ENCODE measurements around the gene PDCD11. TPM values are rescaled to one million over a fixed set of nuclear protein-coding genes. Genes with fewer than 3 reads are reported as not detected.

The PDCD11 gene
- total RNA-seq, 1 donor: 33.9 TPM

DNA sequence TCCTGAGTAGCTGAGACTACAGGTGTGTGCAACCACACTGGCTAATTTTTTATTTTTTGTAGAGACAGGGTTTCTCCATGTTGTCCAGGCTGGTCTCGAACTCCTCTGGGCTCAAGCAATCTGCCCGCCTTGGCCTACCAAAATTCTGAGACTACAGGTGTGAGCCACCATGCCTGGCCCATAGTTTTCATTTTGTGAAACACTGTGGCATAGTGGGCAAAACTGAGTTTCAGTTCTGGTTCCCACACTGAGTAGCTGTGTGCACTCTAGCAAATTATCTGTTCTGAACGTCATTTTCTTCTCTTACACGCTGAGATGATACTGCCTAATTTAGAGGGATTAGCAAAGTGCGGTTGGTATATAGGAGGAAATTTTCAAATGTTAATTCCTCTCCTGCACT is 13.7 kb upstream of the PDCD11 start:
- no peak overlapping the region for H3K4me3 ChIP-seq (ENCODE audit: low read depth, low read length)
- no peak for DNase-seq (ENCODE audit: low read depth)
- TF ChIP-seq, protein P1, sequence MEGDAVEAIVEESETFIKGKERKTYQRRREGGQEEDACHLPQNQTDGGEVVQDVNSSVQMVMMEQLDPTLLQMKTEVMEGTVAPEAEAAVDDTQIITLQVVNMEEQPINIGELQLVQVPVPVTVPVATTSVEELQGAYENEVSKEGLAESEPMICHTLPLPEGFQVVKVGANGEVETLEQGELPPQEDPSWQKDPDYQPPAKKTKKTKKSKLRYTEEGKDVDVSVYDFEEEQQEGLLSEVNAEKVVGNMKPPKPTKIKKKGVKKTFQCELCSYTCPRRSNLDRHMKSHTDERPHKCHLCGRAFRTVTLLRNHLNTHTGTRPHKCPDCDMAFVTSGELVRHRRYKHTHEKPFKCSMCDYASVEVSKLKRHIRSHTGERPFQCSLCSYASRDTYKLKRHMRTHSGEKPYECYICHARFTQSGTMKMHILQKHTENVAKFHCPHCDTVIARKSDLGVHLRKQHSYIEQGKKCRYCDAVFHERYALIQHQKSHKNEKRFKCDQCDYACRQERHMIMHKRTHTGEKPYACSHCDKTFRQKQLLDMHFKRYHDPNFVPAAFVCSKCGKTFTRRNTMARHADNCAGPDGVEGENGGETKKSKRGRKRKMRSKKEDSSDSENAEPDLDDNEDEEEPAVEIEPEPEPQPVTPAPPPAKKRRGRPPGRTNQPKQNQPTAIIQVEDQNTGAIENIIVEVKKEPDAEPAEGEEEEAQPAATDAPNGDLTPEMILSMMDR (IDR thresholded peaks at IDR 0.05; ENCODE audit: insufficient read depth, low read length): no peak

DNA sequence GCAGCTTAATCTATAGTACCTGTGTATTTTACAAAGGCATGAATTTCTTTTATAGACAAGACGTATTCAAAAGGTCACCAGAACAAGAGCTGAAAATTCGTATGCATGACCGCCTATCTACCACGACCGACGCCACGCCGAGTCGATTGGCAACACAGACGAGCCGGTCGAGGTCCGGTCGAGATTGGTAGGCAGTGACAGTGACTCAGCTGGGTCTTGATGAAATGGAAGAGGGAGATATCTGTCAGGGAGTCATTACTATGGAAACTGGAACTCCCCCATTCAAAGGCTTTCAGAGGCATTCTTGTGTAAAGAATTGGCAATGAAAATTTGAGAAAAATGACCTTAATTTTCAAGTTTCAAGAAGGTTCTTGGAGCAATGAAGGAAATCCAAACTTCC is 2.2 kb upstream of the PDCD11 start:
- no peak for DNase-seq (ENCODE audit: low read depth)
- no peak overlapping the region for H3K4me3 ChIP-seq (ENCODE audit: low read depth, low read length)
- TF ChIP-seq, protein P1 (IDR thresholded peaks at IDR 0.05; ENCODE audit: insufficient read depth, low read length): no peak

DNA sequence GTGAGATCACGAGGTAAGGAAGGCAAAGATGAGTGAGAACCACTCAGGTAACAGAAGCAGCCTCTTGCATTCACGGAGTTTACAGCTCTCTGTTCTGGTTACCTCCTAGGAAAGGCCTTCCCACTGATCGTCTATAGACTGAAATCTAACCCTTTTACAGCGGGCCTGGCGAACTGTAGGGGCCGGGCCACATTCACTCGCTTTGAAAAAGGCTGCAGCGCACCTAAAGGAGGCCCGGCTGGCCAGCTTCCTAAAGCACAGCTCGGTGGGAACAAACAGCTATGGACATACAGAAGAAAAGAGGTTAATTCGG is 716 bp upstream of the PDCD11 start:
- H3K4me3 ChIP-seq (ENCODE audit: low read depth, low read length): peak overlapping the region; percentile 100
- DNase-seq (ENCODE audit: low read depth): no peak
- TF ChIP-seq, protein P1 (IDR thresholded peaks at IDR 0.05; ENCODE audit: insufficient read depth, low read length): no peak

DNA sequence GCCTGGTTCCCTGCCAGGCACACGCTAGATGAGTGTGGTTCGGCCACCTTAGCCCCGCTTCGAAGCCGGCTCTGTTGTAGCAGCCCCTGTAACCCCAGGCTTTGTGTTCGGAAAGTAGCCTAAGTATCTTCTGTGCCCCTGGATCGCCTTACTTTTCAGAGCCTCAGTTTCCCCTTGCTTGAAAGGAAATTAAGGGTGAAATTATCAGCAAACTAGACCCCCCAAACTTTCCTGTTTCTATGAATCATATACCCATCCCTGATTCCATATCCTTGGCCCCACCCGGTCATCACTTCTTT is 312 bp downstream of the PDCD11 start:
- TF ChIP-seq, protein P1 (IDR thresholded peaks at IDR 0.05; ENCODE audit: insufficient read depth, low read length): no peak
- no peak for DNase-seq (ENCODE audit: low read depth)

DNA sequence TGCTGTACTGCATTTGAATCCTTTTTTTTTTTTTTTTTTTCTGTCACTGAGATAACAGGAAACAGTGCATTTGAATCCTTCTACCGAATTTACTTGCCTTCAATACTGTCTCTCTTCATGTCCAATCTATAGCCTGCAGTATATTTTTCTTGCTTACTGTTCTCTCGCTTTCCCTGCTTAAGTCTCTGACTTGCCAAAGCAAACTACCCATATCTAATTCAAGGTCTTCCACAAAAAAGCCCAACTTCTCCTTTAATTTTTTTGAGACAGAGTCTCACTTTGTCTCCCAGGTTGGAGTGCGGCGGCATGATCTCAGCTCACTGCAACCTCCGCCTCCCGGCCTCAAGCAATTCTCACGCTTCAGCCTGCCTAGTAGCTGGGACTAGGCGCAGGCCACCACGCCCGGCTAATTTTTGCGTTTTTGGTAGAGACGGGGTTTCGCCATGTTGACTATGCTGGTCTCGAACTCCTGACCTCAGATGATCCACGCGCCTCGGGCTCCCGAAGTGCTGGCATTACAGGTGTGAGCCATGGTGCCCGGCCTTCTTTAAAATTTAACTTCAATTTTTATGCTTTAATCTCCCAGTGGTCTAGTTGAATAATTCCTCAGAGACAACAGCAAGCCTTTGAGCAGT is 882 bp downstream of the PDCD11 start:
- H3K4me3 ChIP-seq (ENCODE audit: low read depth, low read length): peak overlapping the region; percentile 100
- DNase-seq (ENCODE audit: low read depth): no peak
- TF ChIP-seq, protein P1 (IDR thresholded peaks at IDR 0.05; ENCODE audit: insufficient read depth, low read length): no peak

More for the DNA sequence above, 312 bp downstream of the PDCD11 start:
- H3K4me3 ChIP-seq (ENCODE audit: low read depth, low read length): peak overlapping the region; percentile 100

DNA sequence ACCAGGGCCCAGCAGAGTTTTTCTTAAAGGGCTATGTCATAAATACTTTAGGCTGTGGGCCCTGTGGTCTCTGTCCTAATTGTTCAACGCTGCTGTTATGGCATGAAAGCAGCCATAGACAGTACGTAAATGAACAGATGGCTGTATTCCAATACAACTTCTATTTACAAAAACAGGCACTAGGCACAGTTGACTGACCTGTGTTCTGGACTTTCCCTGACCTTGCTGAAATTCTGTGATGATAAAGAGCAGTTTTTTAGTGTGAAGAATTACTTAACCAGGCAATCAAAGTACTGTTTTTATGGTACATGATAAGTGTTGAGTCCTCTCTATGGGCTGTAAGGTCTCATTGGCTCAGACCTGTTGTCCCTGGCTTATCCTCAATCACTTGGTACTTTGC is 17.1 kb downstream of the PDCD11 start:
- TF ChIP-seq, protein P1 (IDR thresholded peaks at IDR 0.05; ENCODE audit: insufficient read depth, low read length): no peak
- H3K4me3 ChIP-seq (ENCODE audit: low read depth, low read length): no peak overlapping the region
- no peak for DNase-seq (ENCODE audit: low read depth)

DNA sequence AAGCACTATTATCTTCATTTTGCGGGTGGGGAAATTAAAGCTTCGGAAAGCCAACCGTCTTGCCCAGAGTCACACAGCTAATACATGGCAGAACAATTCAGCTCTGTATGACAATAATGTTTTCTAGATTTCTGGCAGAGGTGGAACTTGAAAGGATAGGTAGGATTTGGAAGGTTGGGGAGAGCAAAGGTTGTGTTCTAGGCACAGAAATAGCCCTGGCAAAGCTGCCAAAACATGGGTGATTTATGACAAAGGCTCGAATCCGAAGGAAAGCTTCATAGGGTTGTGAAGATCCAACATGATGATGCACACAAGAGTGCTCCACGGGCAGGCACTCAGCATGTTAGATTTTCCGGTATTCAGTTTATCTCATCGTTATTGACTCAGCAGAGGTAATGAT is 19.2 kb downstream of the PDCD11 start:
- no peak overlapping the region for H3K4me3 ChIP-seq (ENCODE audit: low read depth, low read length)
- TF ChIP-seq, protein P1 (IDR thresholded peaks at IDR 0.05; ENCODE audit: insufficient read depth, low read length): no peak
- no peak for DNase-seq (ENCODE audit: low read depth)
